Hindlimb muscle (tissue), 1 donor: ENCODE measurements around the gene MOB3B. TPM values are rescaled to one million over a fixed set of nuclear protein-coding genes. Genes with fewer than 3 reads are reported as not detected.

Experiments used
- DNase-seq: peaks from one replicate; pipeline ENCODE4 v3.0.0-alpha.2; 2013
- polyA plus RNA-seq: library from polyadenylated mRNA; unstranded; fragments of 120-200 nt; gene quantifications from one replicate; pipeline ENCODE4 v1.2.1, GENCODE V29; 2013; ENCODE audit not compliant: insufficient read length

Gene MOB3B
- polyA plus RNA-seq, 1 donor = 1.5 TPM

DNA sequence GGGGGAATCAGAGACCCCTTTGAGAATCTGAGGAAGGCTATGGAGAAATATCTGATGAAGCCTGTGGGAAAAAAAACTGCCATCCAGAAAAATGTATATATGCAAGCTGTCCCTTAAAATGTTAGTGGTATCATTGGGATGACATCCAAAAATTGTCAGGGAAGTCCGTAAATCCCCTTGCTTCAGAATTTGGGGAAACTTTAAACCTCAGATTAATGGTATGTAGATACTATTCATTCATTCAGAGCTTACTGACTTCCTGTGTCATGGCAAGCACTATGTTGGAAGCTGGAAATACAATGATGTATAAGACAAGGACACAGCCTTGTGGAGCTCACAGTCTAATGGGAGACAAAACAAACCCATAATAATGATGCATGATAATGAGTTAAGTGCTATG, 10.9 kb upstream of the MOB3B start:
- DNase-seq = no peak

GRCh38 chr9:27539479-27540441, 10.1 kb upstream of the MOB3B start:
- DNase-seq = peak; percentile 74

DNA sequence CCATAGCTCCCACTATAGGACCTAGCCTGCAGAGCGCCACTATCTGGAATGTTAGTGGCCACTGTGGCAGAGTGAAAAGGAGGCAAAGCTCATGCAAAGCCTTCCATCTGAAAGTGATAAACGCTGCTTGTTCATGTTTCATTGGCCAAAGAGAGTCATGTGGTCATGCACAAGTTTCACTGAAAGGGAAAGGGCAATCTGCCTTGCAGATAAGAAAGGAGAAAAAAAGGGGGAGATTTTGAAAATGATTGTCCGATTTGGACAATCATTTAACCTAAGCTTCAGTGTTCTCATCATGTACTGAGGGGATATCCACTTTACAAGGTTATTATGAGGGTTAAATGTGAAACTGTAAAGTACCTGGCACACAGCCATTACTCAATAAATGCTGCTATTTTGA, 9.0 kb upstream of the MOB3B start:
- DNase-seq = no peak

- DNase-seq = no peak
Measured at GRCh38 chr9:27537756-27538155, 8.1 kb upstream of the MOB3B start.

GRCh38 chr9:27537027-27537435, 7.4 kb upstream of the MOB3B start:
- no peak for DNase-seq

- no peak for DNase-seq
Measured at GRCh38 chr9:27536168-27536567, 6.6 kb upstream of the MOB3B start.

DNA sequence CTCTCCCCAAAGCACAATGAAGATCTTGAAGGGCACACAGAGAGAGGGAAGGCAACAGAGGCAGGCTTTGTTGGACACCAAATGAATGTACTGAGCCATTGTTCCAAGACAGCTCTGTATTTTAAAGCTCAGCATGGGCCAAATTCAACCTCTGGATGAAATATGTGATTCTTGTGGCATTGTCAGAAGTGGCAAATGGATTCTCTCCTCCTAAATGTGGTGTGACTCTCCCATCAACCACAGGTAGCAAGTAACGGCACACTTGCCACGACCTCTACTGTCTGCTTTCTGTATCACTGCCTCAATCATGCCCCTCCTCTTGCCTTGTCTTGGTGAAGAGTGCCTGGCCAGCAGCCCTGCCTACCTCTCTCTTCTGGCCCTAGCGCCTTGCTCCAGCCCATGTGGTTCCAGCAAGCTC, 6.1 kb upstream of the MOB3B start:
- DNase-seq = no peak

DNA sequence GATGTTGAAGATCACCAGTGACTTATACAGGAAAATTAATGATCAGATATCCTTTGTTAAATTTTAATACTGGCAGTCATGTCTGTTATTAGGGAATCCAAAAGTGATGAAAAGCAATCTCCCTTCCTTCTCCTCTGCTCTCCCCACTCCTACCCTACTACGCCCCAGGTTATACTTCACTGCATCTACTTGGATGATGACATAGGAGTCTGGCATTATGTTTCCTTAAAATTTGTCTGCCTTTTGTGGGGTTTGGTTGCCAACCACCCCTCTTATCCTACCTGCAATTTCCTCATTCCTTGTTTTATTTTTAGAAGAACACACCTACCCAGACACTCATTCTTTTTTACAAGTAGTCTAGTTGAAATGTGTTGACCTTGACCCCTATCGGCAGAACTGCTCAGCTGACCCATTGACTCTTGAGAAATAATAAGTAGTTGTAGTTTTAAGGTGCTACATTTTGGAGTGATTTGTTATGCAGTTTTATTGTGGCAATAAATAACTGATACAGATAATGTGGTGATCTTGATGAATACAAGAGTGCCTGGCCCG, 5.1 kb upstream of the MOB3B start:
- no peak for DNase-seq

DNA sequence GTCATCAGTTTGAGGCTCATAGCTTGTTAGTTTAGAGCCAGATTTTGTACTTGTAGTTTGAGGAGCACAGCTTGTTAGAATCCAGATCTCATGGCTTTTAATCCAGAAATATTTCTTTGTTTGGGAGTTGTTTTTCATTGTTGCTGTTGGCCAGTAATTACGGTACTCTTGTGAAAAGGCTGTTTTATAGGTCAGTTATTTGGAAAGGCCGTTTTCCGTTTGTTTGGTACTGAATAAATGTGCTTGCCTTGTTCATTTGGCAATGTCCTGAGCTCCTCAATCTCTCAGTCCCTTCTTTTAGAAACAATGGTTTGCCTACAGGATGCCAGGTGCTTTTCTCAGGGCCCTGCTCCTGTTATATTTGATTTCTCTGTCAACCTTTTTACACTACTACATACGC, 4.5 kb upstream of the MOB3B start:
- DNase-seq = no peak

DNA sequence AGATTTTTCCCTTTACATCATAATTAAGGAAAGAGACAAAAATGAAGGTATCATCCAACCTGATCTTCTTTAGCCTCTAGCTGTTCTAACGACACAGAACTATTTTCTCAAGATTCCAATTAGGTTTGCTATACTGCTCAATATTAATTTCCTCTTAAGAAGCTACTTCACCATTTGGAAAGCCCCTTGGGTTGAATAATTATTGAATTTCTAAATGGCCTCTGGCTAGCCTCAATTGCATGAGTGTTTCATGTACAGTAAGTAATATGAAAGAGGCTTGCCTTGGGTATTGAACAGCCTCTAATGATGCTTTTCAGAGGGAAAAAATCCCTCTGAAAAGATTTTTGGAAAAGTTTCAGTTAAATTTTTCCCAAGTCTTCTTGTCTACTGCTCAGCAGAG, 3.7 kb upstream of the MOB3B start:
- no peak for DNase-seq

DNA sequence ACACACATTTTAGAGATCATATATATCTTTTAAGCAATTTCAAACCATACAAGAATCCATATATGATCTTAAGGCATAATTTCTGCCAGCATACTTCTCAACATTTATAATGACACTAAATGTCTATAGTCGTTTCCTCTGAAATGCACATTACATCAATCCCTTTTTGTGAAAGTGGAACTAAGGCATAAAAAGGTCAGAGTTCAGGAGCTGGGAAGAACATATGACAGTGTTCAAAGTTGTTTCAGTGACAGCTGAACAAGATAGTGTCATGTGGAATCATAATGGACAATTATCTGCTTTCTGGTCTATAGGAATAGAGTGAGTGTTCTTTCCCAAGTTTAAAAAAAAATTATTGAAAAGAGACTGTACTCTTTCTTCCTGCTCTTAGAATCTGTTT, 2.4 kb upstream of the MOB3B start:
- no peak for DNase-seq

- no peak for DNase-seq
Measured at GRCh38 chr9:27530915-27531755, 1.5 kb upstream of the MOB3B start.

DNA sequence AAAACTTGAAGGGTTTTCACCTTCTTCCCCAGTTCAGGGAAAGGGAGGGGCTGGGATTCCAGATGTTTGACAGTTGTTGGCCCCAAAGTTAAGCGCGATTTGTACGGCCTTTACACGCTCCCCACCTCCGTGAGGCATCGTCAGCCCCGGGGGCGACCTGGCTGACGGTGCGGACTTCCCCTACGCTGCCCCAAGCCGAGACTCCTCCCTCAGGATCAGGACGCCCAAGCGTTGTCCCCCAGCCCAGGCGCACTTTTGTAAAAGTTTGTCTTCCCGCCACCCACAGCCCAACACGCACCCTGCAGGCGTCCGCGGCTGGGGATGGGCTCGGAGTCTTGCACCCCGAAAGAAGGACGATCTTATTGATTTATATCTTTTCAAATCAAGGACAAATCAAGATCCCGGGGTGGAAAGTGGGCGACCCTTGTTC, 713 bp downstream of the MOB3B start:
- DNase-seq = peak; percentile 68

DNA sequence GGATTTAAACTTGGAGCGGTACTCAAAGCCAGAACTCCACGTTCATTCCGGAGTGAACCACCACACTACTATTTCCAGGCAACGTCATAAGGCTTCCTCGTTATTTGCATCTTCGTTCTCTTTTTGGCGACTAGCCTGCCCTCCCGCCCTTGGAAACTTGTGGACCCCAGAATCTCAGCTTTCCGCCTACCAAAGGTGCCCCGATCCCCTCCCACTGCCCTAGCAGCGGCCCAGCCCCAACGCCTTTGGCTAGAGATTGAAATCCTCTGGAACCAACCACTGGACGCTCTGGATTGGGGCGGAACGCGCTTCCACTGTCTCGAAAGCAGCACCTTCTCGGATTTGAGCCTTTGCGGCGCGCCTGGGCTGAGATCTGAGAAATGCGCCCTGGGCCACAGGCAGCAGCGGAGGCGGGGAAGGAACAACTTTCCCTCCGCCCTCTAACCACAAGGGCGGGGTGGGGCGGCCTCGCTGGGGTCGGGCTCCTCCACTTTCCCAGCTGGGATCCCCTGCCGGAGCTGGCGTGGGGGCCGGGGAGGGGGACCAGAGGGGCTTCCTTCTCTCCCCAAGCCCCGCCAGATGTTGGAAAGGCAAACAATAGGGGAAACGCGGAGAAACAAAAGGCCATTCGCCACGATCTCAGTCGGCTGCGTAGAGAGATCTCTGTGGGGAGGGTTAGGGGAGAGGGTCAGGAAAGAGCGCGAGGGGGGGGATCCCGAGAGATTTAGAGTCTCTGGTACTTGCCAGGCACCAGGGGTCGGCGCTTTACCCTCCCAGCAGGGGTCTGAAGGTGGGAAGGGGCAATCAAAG, 1.3 kb downstream of the MOB3B start:
- peak; percentile 71 for DNase-seq

GRCh38 chr9:27527702-27528075, 1.9 kb downstream of the MOB3B start:
- no peak for DNase-seq

DNA sequence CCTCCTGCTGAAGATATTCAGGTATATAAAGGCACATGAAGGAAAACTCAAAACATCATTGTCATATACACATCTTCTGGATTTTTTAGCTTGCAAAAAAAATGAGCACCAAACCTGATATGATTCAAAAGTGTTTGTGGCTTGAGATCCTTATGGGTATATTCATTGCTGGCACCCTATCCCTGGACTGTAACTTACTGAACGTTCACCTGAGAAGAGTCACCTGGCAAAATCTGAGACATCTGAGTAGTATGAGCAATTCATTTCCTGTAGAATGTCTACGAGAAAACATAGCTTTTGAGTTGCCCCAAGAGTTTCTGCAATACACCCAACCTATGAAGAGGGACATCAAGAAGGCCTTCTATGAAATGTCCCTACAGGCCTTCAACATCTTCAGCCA, 5.4 kb downstream of the MOB3B start, which contains the start of gene IFNK:
Gene IFNK, plus strand, starts transcription at position 55 of the 400 bp plus-strand sequence. Its CDS starts 47 bp downstream, at position 102.
- DNase-seq = no peak

GRCh38 chr9:27523141-27523540, 6.5 kb downstream of the MOB3B start:
- DNase-seq = no peak

GRCh38 chr9:27520986-27521385, 8.6 kb downstream of the MOB3B start:
- no peak for DNase-seq

DNA sequence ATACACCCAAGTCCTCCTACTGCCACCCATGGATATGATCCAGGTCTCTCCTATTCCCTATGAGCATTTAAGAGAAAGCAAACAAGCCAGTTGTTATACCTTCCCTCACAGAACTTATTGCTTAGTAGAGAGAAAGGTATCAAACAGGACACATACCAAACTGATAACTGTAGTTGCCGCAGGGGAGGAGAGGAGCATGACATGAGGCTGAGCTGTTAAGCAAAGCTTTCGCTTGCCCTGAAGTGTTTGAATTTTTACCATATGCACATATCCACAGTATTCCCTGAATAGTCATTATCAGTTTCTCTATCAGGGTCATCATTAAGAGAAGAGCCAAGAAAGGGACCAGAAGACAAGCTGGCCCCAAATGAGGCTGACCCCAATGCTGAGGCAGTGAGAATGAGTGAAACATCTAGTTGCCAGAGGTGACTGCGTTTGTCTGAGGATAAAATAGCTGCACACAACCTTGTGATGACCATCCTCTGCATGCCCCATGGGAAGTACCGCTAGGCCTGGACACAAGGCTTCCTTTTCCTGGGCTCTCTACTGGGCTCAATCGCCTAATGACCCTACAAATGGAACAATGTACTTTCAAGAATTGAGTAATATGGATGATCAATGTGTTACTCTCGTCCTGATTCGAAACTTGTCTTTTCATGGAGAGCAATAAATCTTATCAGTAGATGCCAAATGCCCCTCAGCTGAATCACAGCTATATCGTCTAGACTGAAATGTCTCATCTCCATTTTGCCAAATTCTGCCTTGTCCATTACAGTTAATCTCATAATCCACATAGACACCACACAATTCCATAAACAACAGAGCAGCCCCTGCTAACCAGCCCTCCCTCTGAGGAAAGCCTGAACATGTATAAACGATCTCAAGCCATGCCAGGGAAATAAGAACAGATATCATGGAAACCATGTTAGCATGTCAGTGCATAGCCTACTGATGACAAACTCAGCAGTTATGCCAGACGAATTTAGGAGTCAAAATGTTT, 9.8 kb downstream of the MOB3B start:
- DNase-seq = no peak

DNA sequence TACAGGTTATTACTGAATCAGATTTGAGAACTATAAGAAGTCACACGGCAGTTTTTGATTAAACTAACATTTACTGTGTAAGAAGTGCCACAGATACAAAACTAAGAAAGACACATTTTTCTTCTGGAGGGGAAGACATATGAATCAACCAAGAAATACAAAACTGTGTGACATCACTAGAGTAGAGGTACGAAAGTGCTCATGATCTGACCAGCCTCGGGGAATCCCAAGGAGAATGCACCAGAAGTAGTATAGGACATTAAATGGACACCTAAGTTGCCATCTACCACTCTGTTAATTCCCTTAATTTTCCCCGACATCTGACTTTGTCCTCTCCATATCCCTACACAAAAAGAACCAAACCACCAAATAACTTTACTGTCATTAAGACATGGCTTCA, 10.8 kb downstream of the MOB3B start:
- DNase-seq = no peak

DNA sequence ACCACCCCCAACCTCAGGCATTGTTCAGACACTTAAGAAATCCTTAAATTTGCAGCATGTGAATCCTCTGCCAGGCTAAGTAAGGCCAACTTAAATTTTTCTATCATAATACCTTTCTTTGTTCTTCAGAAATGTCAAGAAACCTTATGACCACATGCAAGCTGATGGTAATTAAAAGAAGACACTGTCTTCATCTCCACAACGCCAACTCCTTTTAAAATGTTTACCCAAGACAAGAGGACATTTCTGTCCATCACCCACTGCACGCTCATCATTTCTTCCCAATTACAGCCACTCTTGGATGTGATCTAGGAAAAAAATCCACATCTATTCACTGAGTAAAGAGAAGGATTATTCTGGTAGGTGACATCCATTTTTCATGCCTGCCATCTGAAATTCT, 11.6 kb downstream of the MOB3B start:
- DNase-seq = no peak
